DMS79 treated with DMSO at 0.1 percent for 48 hours (cell line): Measurements from ENCODE around the gene NDUFC1.

Experiments
- DNase-seq: peaks from one replicate; lab custom pipeline; 2025; lab: John Stamatoyannopoulos, UW

The NDUFC1 gene

GRCh38 chr4:139247241-139247640 lies 55.0 kb downstream of the NDUFC1 start:
- no peak for DNase-seq

- no peak for DNase-seq
Measured at GRCh38 chr4:139246166-139246565, 56.1 kb downstream of the NDUFC1 start.

DNA sequence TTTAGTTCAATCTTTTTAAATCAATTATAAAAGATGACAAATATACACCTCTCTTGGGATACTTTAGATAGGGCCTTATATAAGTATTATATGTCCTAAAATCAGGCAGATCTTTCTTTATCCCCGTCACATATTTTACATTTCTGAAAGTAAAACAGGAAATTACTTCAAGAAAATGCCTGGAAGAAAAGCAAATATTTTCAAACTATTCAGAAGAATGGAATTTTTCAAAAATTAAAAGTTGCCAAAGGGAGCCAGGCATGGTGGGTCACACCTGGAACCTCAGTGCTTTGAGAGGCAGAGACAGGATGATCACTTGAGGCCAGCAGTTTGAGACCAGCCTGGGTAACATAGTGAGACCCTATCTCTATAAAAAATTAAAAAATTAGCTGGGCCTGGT lies 56.7 kb downstream of the NDUFC1 start:
- no peak for DNase-seq

- DNase-seq = no peak
Measured at GRCh38 chr4:139243448-139244365, 58.6 kb downstream of the NDUFC1 start.

DNA sequence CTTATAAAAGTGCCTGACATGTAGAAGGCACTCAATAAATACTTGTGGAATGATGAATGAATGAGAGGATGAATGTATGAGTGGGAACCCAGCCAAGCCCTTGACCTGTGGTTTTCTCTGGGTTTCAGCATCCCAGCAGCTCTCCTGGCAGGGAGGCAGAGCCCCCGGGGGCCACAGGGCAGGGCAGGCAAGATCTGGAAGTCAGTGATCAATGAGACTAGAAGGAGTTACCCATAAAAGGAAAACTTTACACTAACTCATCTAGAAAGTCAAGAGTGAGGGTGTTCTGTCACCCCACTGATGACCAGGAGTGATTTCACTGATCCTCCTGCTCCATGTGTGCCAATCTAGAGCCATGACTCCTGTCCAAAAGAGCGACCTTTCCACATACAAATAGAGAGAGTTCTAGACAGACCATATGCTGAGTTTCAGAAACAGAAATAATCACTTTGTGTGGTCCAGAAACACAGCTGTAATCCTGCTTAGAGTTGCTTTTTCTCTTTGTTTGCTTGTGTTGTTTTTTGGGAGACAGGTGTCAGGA lies 59.7 kb downstream of the NDUFC1 start:
- DNase-seq = no peak

DNA sequence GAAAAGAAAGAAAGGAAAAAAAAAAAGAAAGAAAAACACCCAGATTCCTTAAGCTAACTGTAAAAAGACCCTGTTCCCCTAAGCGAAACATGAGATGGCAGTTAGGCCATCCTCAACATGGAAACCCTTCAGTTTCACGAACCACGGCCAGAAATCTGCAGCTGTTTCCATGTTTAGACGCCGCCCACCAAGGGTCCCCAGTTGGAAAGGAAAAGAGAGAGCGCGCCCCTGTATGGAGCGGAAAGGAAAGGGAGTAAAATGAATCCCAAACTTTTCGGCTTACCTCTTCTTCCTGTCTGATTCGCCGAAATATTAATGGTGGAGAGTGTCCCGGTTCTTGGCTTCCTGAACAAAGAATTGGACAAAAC lies 60.5 kb downstream of the NDUFC1 start:
- DNase-seq = no peak

DNA sequence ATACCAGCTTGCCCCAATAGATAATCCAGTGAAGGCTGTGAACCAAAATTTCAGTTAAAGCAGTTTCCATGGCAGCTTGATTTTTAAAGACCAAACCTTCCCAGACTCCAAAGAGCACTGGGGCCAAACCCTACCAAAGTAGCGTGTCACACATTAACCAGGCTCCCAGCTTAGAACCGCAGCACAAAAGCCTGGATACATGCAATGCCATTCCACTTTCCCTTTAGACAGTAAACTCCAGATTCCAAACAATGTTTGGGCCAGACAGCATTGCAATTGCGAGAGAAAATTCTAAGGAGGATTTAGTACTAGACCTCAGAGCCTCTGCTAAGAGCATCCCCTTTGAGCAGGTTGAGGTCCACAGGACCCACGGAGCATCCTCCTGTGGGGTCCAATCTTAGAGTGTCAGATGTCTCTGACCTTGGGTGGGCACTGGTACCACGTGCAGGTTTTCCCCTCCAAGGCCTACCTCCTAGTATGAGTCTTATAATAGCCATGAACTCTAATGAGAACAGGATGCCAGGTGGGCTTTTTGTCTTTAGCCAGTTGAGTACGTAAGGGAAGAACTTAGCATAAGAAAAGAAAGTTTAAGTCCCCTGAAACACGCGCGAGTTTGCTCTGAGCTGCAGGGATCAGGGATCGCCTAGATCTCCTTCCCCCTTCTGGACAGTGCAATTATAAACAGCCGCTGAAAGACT lies 61.0 kb downstream of the NDUFC1 start:
- DNase-seq = no peak
